GM12875 (cell line): ENCODE measurements around the gene HOXD9.

Experiments used
- H3K4me3 ChIP-seq: one replicate; pipeline ENCODE4 v1.5.1; 2011; ENCODE audit warnings: low read depth, low read length, control low read depth
- TF ChIP-seq, protein P1 (sequence below): IDR thresholded peaks from 2 replicates; pipeline ENCODE4 v1.5.1; 2011; ENCODE audit warnings: low read depth, mild to moderate bottlenecking, control low read depth, inconsistent platforms, low read length, moderate library complexity, borderline replicate concordance; ENCODE audit not compliant: insufficient read depth

The HOXD9 gene

DNA sequence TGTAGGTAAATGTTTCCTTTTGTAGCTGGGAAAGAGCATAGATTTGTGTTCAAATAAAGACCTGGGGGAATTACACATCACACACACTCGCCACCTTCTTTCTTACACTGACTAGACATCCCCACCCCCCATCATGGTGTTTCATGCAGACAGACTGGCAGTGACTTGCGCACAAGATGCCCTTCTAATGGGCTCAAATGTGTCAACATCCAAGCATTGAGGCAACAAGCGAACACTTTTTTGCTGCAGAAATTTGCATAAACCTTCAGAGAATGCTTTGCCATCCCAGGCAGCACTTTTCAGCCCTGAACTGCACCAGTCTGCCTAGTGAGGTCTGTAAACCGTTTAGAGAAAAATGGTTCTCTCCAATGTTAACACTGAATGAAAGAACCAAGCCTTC lies 11.5 kb downstream of the HOXD9 start:
- no peak overlapping the region for H3K4me3 ChIP-seq
- TF ChIP-seq, protein P1, sequence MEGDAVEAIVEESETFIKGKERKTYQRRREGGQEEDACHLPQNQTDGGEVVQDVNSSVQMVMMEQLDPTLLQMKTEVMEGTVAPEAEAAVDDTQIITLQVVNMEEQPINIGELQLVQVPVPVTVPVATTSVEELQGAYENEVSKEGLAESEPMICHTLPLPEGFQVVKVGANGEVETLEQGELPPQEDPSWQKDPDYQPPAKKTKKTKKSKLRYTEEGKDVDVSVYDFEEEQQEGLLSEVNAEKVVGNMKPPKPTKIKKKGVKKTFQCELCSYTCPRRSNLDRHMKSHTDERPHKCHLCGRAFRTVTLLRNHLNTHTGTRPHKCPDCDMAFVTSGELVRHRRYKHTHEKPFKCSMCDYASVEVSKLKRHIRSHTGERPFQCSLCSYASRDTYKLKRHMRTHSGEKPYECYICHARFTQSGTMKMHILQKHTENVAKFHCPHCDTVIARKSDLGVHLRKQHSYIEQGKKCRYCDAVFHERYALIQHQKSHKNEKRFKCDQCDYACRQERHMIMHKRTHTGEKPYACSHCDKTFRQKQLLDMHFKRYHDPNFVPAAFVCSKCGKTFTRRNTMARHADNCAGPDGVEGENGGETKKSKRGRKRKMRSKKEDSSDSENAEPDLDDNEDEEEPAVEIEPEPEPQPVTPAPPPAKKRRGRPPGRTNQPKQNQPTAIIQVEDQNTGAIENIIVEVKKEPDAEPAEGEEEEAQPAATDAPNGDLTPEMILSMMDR: no peak

DNA sequence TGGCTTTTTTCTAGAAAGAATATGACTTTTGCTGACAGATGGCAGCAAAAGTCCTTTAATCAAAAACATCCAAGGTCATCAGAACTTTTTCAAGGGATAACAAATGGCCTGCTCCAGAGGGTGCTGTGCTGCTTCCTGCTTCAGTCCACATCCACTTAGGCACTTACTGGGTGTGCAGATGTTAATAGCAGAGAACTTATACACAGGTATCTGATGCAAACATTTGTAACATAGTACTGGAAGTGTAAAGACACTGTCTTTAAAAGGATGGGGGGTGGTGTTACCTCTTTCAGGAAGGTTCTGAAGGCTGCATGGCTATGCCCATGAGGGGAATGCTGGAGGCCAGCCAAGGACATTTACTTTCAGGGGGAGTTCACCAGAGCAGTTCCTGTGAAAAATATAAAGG lies 12.5 kb downstream of the HOXD9 start:
- H3K4me3 ChIP-seq: no peak overlapping the region
- TF ChIP-seq, protein P1: no peak

DNA sequence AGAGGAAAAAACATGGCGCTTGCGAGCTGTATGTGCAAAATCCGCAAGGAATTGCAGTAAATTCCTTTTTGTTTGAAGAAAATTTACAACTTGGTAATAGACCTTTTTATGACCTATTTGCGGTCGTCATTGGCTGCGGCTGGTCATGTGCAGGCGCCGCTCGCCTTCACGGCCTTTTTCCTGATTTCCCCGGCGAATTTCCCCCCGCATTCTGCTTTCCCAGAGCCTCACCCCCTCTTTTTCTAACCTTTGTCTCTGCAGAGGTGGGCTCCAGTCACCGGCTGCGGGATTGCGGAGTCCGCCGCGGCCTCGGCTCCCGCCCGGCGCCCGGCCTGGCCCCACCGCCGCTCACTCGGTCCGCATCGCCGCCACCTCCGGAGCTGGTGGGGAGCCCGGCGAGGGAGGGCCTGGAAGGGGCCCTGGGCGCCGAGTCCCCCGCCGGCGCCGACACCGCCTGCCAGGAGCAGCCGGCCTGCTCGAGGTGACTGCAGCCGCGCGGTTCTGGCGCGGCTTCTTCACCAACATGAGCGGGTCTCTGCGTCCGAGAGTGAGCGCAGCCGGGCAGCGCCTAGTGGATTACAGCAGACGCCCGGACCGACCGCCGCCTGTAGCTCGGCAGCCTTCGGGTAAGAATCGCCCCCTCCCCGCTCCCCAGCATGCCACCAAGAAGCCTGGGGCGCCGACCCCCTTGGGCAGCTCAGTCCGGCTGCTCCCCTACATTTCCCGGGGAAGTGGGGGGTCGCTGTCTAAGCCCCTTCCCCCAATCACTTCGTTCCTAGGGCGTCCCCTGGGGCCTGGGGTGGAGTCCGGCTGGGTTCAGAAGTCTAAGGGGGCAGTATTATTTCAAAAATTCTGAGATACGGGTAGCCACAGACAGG lies 14.1 kb downstream of the HOXD9 start:
- TF ChIP-seq, protein P1: no peak
- H3K4me3 ChIP-seq: peak overlapping the region; percentile 12

DNA sequence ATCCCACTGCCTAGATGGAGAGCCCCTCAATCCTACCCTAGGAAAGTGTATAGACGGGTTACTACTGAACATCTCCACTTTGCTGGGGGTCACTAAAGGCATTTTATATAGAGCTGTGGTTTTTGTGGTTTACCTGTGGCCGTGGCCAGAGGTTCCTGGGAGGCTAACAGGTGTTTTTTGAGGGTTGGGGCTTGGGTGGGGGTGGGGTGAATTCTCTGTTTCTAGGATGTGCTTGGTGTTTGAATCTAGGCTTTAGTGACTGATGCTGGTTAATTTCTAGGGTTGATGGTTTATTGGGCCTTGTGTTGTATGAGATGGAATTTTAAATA lies 14.7 kb downstream of the HOXD9 start:
- no peak overlapping the region for H3K4me3 ChIP-seq
- TF ChIP-seq, protein P1: no peak

DNA sequence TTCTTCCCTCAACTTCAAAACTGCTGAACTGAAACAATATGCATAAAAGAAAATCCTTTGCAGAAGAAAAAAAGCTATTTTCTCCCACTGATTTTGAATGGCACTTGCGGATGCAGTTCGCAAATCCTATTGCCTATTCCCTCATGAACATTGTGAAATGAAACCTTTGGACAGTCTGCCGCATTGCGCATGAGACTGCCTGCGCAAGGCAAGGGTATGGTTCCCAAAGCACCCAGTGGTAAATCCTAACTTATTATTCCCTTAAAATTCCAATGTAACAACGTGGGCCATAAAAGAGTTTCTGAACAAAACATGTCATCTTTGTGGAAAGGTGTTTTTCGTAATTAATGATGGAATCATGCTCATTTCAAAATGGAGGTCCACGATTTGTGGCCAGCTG lies 15.4 kb downstream of the HOXD9 start:
- TF ChIP-seq, protein P1: no peak
- H3K4me3 ChIP-seq: no peak overlapping the region

DNA sequence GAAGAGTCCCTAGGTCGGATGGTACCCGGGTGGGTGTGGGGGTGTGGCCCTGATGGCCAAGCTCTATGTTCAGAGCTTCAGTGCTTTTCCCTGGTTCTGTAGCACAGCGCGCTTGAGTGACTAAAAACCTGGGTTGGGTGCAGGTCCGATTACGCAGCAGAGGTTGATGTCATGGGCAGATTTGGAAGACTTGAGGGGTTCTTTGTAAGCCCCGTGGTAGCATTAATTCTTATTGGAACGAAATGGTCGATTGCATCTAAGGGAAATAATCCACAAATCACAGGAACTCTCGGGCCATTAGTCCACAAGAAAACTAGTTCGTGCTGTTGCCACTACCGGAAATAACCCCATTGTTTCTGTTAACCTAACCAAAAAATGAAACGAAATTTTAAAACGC lies 16.0 kb downstream of the HOXD9 start:
- H3K4me3 ChIP-seq: no peak overlapping the region
- TF ChIP-seq, protein P1: no peak
